Osteoblast (primary cell): ENCODE results near the gene CSAG1. TPM values are rescaled to one million over a fixed set of nuclear protein-coding genes. Genes with fewer than 3 reads are reported as not detected.
"Not testable (repeated sequence)": the region's sequence is repeated elsewhere in the genome, so short reads cannot be mapped to it uniquely, and the experiment has no call there.

ENCODE experiments used
- DNase-seq: peaks from one replicate; pipeline ENCODE4 v3.0.0; 2011; ENCODE audit warnings: low spot score, mixed read lengths; ENCODE audit not compliant: insufficient read length; ENCODE audit errors: missing footprints
- H2AFZ ChIP-seq: 2 replicates; pipeline ENCODE4 v1.6.0; 2011; ENCODE audit warnings: mild to moderate bottlenecking, low read length
- H3K27ac ChIP-seq: 2 replicates; pipeline ENCODE4 v1.5.1; 2011; ENCODE audit warnings: mild to moderate bottlenecking, low read depth, low read length, moderate library complexity
- H3K27me3 ChIP-seq: 2 replicates; pipeline ENCODE4 v1.6.0; 2012; ENCODE audit warnings: mild to moderate bottlenecking, control low read depth, inconsistent platforms, low read length, moderate library complexity; ENCODE audit not compliant: insufficient read depth
- H3K36me3 ChIP-seq: 2 replicates; pipeline ENCODE4 v1.5.1; 2011; ENCODE audit warnings: mild to moderate bottlenecking, low read length, control low read depth, moderate library complexity; ENCODE audit not compliant: insufficient read depth
- H3K4me1 ChIP-seq: 2 replicates; pipeline ENCODE4 v1.5.1; 2011; ENCODE audit warnings: mild to moderate bottlenecking, low read length, control low read depth, moderate library complexity; ENCODE audit not compliant: insufficient read depth
- H3K4me2 ChIP-seq: 2 replicates; pipeline ENCODE4 v1.6.0; 2011; ENCODE audit warnings: mild to moderate bottlenecking, low read length; ENCODE audit not compliant: insufficient read depth
- H3K4me3 ChIP-seq: fragments of 200-600 bp; sonication (generic); 3 replicates; pipeline ENCODE4 v1.5.1; 2012; ENCODE audit warnings: mild to moderate bottlenecking, low read length, inconsistent platforms; ENCODE audit not compliant: insufficient read depth
- H3K79me2 ChIP-seq: 2 replicates; pipeline ENCODE4 v1.6.0; 2012; ENCODE audit warnings: mild to moderate bottlenecking, low read length, control low read depth, inconsistent platforms; ENCODE audit not compliant: insufficient read depth
- H3K9me3 ChIP-seq: 2 replicates; pipeline ENCODE4 v1.5.1; 2011; ENCODE audit warnings: low read depth, low read length, control low read depth
- H4K20me1 ChIP-seq: 2 replicates; pipeline ENCODE4 v1.6.0; 2012; ENCODE audit warnings: mild to moderate bottlenecking, low read length, control low read depth; ENCODE audit not compliant: insufficient read depth
- total RNA-seq: library from RNA; depleted of rRNA; stranded (reverse); fragments of >200 nt; gene quantifications from 2 replicates; pipeline ENCODE4 v1.2.3, GENCODE V29; 2012

CSAG1 gene
- total RNA-seq, 1 donor = not detected

- H3K36me3 ChIP-seq, H3K4me3 ChIP-seq, DNase-seq: not testable (repeated sequence)
Observed at GRCh38 chrX:152700390-152700789, 33.1 kb downstream of the CSAG1 start.

DNA sequence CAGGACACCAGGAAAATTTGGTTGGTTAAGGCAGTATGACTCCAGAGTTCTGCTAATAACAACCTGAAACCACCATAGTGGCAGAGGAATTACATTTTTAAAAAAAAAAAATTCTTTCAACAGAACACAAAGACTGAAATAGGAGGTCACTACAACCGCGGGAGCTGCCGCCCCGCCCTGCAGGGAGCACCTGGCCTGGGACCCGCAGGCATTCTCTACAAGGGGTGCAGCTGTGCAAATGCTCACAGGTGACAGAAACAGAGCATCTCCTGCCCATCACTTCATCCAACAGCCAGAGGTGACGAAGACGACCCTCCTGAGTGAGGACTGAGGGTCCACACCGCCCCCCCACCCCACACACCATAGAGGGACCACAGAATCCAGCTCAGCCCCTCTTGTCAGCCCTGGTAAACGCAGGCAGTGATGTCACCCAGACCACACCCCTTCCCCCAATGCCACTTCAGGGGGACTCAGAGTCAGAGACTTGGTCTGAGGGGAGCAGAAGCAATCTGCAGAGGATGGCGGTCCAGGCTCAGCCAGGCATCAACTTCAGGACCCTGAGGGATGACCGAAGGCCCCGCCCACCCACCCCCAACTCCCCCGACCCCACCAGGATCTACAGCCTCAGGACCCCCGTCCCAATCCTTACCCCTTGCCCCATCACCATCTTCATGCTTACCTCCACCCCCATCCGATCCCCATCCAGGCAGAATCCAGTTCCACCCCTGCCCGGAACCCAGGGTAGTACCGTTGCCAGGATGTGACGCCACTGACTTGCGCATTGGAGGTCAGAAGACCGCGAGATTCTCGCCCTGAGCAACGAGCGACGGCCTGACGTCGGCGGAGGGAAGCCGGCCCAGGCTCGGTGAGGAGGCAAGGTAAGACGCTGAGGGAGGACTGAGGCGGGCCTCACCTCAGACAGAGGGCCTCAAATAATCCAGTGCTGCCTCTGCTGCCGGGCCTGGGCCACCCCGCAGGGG, 35.3 kb downstream of the CSAG1 start, which contains the start of gene MAGEA3:
Gene MAGEA3, plus strand, starts transcription at position 843 of the 980 bp plus-strand sequence. CDS start 2,039 bp downstream, outside the sequence.
- H2AFZ ChIP-seq, H3K9me3 ChIP-seq, H4K20me1 ChIP-seq, DNase-seq, H3K4me3 ChIP-seq, H3K79me2 ChIP-seq, H3K27me3 ChIP-seq, H3K27ac ChIP-seq, H3K36me3 ChIP-seq, H3K4me1 ChIP-seq, H3K4me2 ChIP-seq: not testable (repeated sequence)

More at GRCh38 chrX:152700390-152700789, 33.1 kb downstream of the CSAG1 start:
- H3K27me3 ChIP-seq, H3K27ac ChIP-seq, H3K4me2 ChIP-seq, H3K9me3 ChIP-seq, H3K79me2 ChIP-seq, H2AFZ ChIP-seq, H4K20me1 ChIP-seq, H3K4me1 ChIP-seq: not testable (repeated sequence)

DNA sequence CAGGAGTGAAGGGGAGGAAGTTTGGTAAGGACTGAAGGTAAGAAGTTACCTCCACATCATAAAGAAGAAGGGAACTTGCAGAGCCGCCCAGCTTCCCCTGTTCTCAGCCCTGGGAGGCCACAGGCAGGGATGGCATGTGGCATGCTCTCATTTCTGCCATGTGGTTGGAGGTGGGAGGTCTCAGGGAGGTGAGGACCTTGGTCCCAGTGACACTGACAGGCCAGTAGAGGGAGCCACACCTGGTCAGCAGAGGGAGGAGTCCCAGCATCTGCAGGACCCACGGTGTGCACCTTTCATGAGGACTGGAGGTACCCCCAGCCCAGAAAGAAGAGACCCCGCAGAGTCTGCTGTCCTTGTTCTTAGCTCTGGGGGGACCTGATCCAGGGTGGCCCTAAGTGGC, 52.5 kb downstream of the CSAG1 start:
- not testable (repeated sequence) for H3K27me3 ChIP-seq, H3K9me3 ChIP-seq, H3K4me2 ChIP-seq, H3K27ac ChIP-seq, H3K36me3 ChIP-seq, H3K79me2 ChIP-seq, H3K4me3 ChIP-seq, H4K20me1 ChIP-seq, H2AFZ ChIP-seq, DNase-seq, H3K4me1 ChIP-seq

Other genes starting within 250 kb of the CSAG1 start
- not detected in 2 replicates for gene GABRQ, start 95.8 kb downstream of the CSAG1 start, total RNA-seq
- gene MAGEA3, start 34.9 kb downstream of the CSAG1 start, total RNA-seq = not detected in 2 replicates
- not detected in 2 replicates for gene CSAG2, start 24.4 kb downstream of the CSAG1 start, total RNA-seq
- gene MAGEA2B, start 19.1 kb downstream of the CSAG1 start, total RNA-seq = not detected in 2 replicates
- gene MAGEA12, start within 50 bp of the CSAG1 start, total RNA-seq = not detected in 2 replicates
- not detected in 2 replicates for gene MAGEA2, start 20.1 kb upstream of the CSAG1 start, total RNA-seq
- not detected in 2 replicates for gene CSAG3, start 25.5 kb upstream of the CSAG1 start, total RNA-seq
- gene MAGEA6, start 36.0 kb upstream of the CSAG1 start, total RNA-seq = not detected in 2 replicates
- 42.1 and 44.2 TPM in 2 replicates for gene CETN2, start 97.0 kb upstream of the CSAG1 start, total RNA-seq
- 15.9 and 18.9 TPM in 2 replicates for gene NSDHL, start 97.3 kb upstream of the CSAG1 start, total RNA-seq
- 1.1 and 1.2 TPM in 2 replicates for gene ZNF185, start 164.3 kb upstream of the CSAG1 start, total RNA-seq